WTC11 (cell line): ENCODE results near the gene CMPK2. TPM values are rescaled to one million over a fixed set of nuclear protein-coding genes. Genes with fewer than 3 reads are reported as not detected.
"Not testable (repeated sequence)": the region's sequence is repeated elsewhere in the genome, so short reads cannot be mapped to it uniquely, and the experiment has no call there.

Source experiments
- ATAC-seq: fragments of 200-7000 bp; cut with Tn5 transposase; 2 replicates; pipeline ENCODE4 v1.10.0; 2021; ENCODE audit warnings: mild to moderate bottlenecking, moderate library complexity
- CTCF ChIA-PET: fragments of 300-600 bp; sonication (Branson Sonifier 250); formaldehyde crosslinking; loops from one replicate; lab custom pipeline; 2021; ENCODE audit warnings: antibody characterized with exemption; lab: Charles Lee
- POLR2A ChIA-PET: fragments of 350-600 bp; sonication (Branson Sonifier 250); formaldehyde crosslinking; loops from one replicate; lab custom pipeline; 2021; ENCODE audit warnings: antibody characterized with exemption; lab: Charles Lee
- DNase-seq: peaks from one replicate; pipeline ENCODE4 v3.0.0; 2021; ENCODE audit warnings: low spot score
- H3K27ac Mint-ChIP-seq: 2 replicates; pipeline ENCODE4 v1.8.0; 2021; ENCODE audit warnings: mixed read lengths
- H3K27me3 Mint-ChIP-seq: 2 replicates; pipeline ENCODE4 v1.8.0; 2021; ENCODE audit warnings: low read depth, mild to moderate bottlenecking, moderate library complexity, mixed read lengths
- H3K36me3 Mint-ChIP-seq: 2 replicates; pipeline ENCODE4 v1.8.0; 2021; ENCODE audit warnings: mixed read lengths
- H3K4me1 Mint-ChIP-seq: 2 replicates; pipeline ENCODE4 v1.8.0; 2022; ENCODE audit warnings: mixed read lengths
- H3K4me3 Mint-ChIP-seq: 2 replicates; pipeline ENCODE4 v1.8.0; 2021; ENCODE audit warnings: mild to moderate bottlenecking, moderate library complexity, mixed read lengths
- H3K9me3 Mint-ChIP-seq: 2 replicates; pipeline ENCODE4 v1.8.0; 2021; ENCODE audit warnings: mixed read lengths
- CREM ChIP-seq: sonication (generic); formaldehyde crosslinking; IDR thresholded peaks from 2 replicates; pipeline ENCODE4 v1.8.1; 2022; ENCODE audit warnings: mild to moderate bottlenecking, missing genetic modification reagents, moderate library complexity
- EMX1 ChIP-seq: fragments of 250-450 bp; sonication (Bioruptor Pico); IDR thresholded peaks from 2 replicates; pipeline ENCODE4 v1.8.0; 2021; ENCODE audit warnings: mild to moderate bottlenecking
- ERG ChIP-seq: fragments of 250-450 bp; sonication (Bioruptor Pico); IDR thresholded peaks from 2 replicates; pipeline ENCODE4 v1.8.0; 2021; ENCODE audit warnings: mild to moderate bottlenecking
- FOXP4 ChIP-seq: sonication (generic); formaldehyde crosslinking; IDR thresholded peaks from 2 replicates; pipeline ENCODE4 v1.8.0; 2022; ENCODE audit warnings: mild to moderate bottlenecking, missing genetic modification reagents
- GTF2I ChIP-seq: fragments of 250-450 bp; sonication (Bioruptor Pico); conservative IDR thresholded peaks from 2 replicates; pipeline ENCODE4 v1.4.0; 2021; ENCODE audit warnings: mild to moderate bottlenecking
- NFATC4 ChIP-seq: fragments of 250-450 bp; sonication (Bioruptor Pico); IDR thresholded peaks from 2 replicates; pipeline ENCODE4 v1.9.0; 2021; ENCODE audit warnings: mild to moderate bottlenecking
- NR2C2 ChIP-seq: sonication (generic); formaldehyde crosslinking; IDR thresholded peaks from 2 replicates; pipeline ENCODE4 v1.8.0; 2022; ENCODE audit warnings: mild to moderate bottlenecking, missing genetic modification reagents
- TEAD1 ChIP-seq: sonication (generic); formaldehyde crosslinking; IDR thresholded peaks from 2 replicates; pipeline ENCODE4 v1.8.0; 2022; ENCODE audit warnings: mild to moderate bottlenecking, missing genetic modification reagents
- ZNF138 ChIP-seq: sonication (generic); formaldehyde crosslinking; conservative IDR thresholded peaks from 2 replicates; pipeline ENCODE4 v1.8.1; 2022; ENCODE audit warnings: mild to moderate bottlenecking, moderate library complexity, missing genetic modification reagents
- ZNF219 ChIP-seq: sonication (generic); formaldehyde crosslinking; IDR thresholded peaks from 2 replicates; pipeline ENCODE4 v1.8.0; 2023; ENCODE audit warnings: missing genetic modification reagents, mild to moderate bottlenecking, borderline replicate concordance
- ZNF423 ChIP-seq: fragments of 250-450 bp; sonication (Bioruptor Pico); IDR thresholded peaks from 2 replicates; pipeline ENCODE4 v2.1.2; 2022; ENCODE audit warnings: mild to moderate bottlenecking, moderate library complexity
- ZNF512 ChIP-seq: sonication (generic); formaldehyde crosslinking; IDR thresholded peaks from 2 replicates; pipeline ENCODE4 v1.8.1; 2022; ENCODE audit warnings: missing genetic modification reagents, borderline replicate concordance
- ZNF532 ChIP-seq: fragments of 250-450 bp; sonication (Bioruptor Pico); IDR thresholded peaks from 2 replicates; pipeline ENCODE4 v1.9.0; 2021; ENCODE audit warnings: mild to moderate bottlenecking, borderline replicate concordance
- total RNA-seq: library from RNA; stranded (reverse); gene quantifications from 3 replicates; pipeline ENCODE4 v1.2.3, GENCODE V29; 2021
- TF ChIP-seq, protein P1 (sequence below): sonication (generic); formaldehyde crosslinking; conservative IDR thresholded peaks from 2 replicates; pipeline ENCODE4 v1.8.1; 2022; ENCODE audit warnings: mild to moderate bottlenecking, missing genetic modification reagents
- TF ChIP-seq, protein P2 (sequence below): fragments of 250-450 bp; sonication (Bioruptor Pico); IDR thresholded peaks from 2 replicates; pipeline ENCODE4 v1.9.0; 2021; ENCODE audit warnings: mild to moderate bottlenecking
- TF ChIP-seq, protein P3 (sequence below): fragments of 250-450 bp; sonication (Bioruptor Pico); conservative IDR thresholded peaks from 2 replicates; pipeline ENCODE4 v1.9.0; 2021; ENCODE audit warnings: mild to moderate bottlenecking
- TF ChIP-seq, protein P4 (sequence below): sonication (generic); formaldehyde crosslinking; IDR thresholded peaks from 2 replicates; pipeline ENCODE4 v1.8.1; 2022; ENCODE audit warnings: mild to moderate bottlenecking, missing genetic modification reagents, moderate library complexity, borderline replicate concordance

The CMPK2 gene
- total RNA-seq, 1 experiment from 2014 or later, result 0.13 TPM

GRCh38 chr2:6863792-6864191, 1.9 kb downstream of the CMPK2 start (continued):
- TF ChIP-seq, protein P1, sequence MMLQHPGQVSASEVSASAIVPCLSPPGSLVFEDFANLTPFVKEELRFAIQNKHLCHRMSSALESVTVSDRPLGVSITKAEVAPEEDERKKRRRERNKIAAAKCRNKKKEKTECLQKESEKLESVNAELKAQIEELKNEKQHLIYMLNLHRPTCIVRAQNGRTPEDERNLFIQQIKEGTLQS (CRISPR knock-in tag), result no peak
- no peak for TF ChIP-seq ZNF512 (CRISPR knock-in tag)
- TF ChIP-seq CREM (CRISPR knock-in tag), result no peak
- TF ChIP-seq TEAD1 (CRISPR knock-in tag), result no peak
- TF ChIP-seq, protein P2, sequence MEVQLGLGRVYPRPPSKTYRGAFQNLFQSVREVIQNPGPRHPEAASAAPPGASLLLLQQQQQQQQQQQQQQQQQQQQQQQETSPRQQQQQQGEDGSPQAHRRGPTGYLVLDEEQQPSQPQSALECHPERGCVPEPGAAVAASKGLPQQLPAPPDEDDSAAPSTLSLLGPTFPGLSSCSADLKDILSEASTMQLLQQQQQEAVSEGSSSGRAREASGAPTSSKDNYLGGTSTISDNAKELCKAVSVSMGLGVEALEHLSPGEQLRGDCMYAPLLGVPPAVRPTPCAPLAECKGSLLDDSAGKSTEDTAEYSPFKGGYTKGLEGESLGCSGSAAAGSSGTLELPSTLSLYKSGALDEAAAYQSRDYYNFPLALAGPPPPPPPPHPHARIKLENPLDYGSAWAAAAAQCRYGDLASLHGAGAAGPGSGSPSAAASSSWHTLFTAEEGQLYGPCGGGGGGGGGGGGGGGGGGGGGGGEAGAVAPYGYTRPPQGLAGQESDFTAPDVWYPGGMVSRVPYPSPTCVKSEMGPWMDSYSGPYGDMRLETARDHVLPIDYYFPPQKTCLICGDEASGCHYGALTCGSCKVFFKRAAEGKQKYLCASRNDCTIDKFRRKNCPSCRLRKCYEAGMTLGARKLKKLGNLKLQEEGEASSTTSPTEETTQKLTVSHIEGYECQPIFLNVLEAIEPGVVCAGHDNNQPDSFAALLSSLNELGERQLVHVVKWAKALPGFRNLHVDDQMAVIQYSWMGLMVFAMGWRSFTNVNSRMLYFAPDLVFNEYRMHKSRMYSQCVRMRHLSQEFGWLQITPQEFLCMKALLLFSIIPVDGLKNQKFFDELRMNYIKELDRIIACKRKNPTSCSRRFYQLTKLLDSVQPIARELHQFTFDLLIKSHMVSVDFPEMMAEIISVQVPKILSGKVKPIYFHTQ (CRISPR knock-in tag), result no peak
- TF ChIP-seq GTF2I, result no peak

GRCh38 chr2:6860296-6860695, 5.4 kb downstream of the CMPK2 start:
- Mint-ChIP-seq H3K36me3 (peaks cover 65% of the 10 kb centered on the region), H3K4me3 (no peak overlapping the region), H3K9me3 (peaks cover 81% of the 10 kb centered on the region), H3K27me3 (peaks cover 43% of the 10 kb centered on the region), H3K27ac (no peak overlapping the region), H3K4me1 (no peaks in the 10 kb centered on the region)
- POLR2A ChIA-PET, result no interaction called here
- CTCF ChIA-PET, result no interaction called here
- ATAC-seq (no peak), DNase-seq (no peak)
- TF ChIP-seq, protein P1 (CRISPR knock-in tag), result no peak
- no peak for TF ChIP-seq ZNF532 (CRISPR knock-in tag)
- TF ChIP-seq FOXP4 (CRISPR knock-in tag), result no peak
- TF ChIP-seq ZNF219 (CRISPR knock-in tag), result no peak
- no peak for TF ChIP-seq NFATC4
- TF ChIP-seq NR2C2, result no peak
- no peak for TF ChIP-seq ERG
- TF ChIP-seq CREM (CRISPR knock-in tag), result no peak
- no peak for TF ChIP-seq ZNF423 (CRISPR knock-in tag)
- TF ChIP-seq, protein P3, sequence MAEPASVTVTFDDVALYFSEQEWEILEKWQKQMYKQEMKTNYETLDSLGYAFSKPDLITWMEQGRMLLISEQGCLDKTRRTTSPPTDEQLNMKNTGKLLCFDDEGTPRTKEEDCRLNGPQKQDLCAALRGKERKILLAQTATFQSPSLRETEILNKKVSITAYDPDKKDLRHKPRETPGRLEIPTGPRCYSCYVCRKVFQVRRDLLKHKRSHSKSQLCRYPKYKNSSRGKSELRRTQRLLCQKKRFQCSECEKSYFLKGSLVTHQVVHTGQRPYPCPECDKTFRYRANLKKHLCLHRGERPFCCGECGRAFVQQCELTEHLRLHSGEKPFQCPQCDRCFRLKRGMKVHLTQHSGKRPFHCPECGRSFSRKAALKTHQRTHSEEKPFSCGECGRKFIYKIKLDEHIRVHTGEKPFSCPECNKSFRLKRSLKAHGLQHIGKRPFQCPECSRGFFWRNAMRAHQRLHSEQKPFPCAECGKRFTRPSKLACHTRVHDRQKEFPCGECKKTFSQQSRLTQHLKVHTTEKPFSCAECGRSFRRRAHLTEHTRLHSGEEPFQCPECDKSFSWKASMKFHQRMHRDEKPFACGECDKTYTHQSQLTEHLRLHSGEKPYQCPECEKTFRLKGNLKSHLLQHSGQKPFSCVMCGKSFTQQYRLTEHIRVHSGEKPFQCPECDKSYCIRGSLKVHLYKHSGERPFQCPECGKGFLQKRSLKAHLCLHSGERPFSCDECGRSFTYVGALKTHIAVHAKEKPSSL (CRISPR knock-in tag), result no peak
- no peak for TF ChIP-seq EMX1 (CRISPR knock-in tag)
- no peak for TF ChIP-seq ZNF138 (CRISPR knock-in tag)
- no peak for TF ChIP-seq GTF2I
- TF ChIP-seq, protein P4, sequence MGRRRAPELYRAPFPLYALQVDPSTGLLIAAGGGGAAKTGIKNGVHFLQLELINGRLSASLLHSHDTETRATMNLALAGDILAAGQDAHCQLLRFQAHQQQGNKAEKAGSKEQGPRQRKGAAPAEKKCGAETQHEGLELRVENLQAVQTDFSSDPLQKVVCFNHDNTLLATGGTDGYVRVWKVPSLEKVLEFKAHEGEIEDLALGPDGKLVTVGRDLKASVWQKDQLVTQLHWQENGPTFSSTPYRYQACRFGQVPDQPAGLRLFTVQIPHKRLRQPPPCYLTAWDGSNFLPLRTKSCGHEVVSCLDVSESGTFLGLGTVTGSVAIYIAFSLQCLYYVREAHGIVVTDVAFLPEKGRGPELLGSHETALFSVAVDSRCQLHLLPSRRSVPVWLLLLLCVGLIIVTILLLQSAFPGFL (CRISPR knock-in tag), result no peak

DNA sequence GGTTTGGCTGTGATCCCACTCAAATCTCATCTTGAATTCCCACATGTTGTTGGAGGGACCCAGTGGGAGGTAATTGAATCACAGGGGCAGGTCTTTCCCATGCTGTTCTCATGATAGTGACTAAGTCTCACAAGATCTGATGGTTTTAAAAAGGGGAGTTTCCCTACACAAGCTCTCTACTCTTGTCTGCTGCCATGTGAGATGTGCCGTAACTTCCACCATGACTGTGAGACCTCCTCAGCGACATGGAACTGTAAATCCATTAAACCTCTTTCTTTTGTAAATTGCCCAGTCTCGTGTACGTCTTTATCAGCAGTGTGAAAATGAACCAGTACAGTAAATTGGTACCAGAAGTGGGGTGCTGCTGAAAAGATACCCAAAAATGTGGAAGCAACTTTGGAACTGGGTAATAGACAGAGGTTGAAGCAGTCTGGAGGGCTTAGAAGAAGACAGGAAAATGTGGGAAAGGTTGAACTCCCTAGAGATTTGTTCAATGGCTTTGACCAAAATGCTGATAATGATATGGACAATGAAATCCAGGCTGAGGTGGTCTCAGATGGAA, 7.2 kb downstream of the CMPK2 start:
- H3K27ac Mint-ChIP-seq, ATAC-seq, CTCF ChIA-PET, POLR2A ChIA-PET, H3K4me3 Mint-ChIP-seq, DNase-seq, H3K4me1 Mint-ChIP-seq: not testable (repeated sequence)
- Mint-ChIP-seq H3K36me3 (peaks cover 67% of the 10 kb centered on the region), H3K9me3 (peaks cover 88% of the 10 kb centered on the region), H3K27me3 (peaks cover 27% of the 10 kb centered on the region)
